Endothelial cell of umbilical vein (primary cell): ENCODE measurements around the gene CHGA. TPM values are rescaled to one million over a fixed set of nuclear protein-coding genes. Genes with fewer than 3 reads are reported as not detected.

Experiments
- BruUV-seq: library from RNA; stranded (reverse); fragments of 400-500 nt; replicated peaks from 2 replicates; lab custom pipeline; 2021; lab: Mats Ljungman, UMichigan
- CTCF ChIA-PET: fragments of 300-600, 350-600 bp; sonication (Branson Sonifier 250); formaldehyde crosslinking; loops from one replicate; lab custom pipeline; 2021; ENCODE audit warnings: antibody characterized with exemption, inconsistent platforms; lab: Charles Lee
- POLR2A ChIA-PET: fragments of 300-600, 350-600 bp; sonication (Branson Sonifier 250); formaldehyde crosslinking; loops from one replicate; lab custom pipeline; 2021; ENCODE audit warnings: antibody characterized with exemption, inconsistent platforms; lab: Charles Lee
- DNase-seq: peaks from one replicate; pipeline ENCODE4 v3.0.0-alpha.2; 2011; ENCODE audit warnings: low read depth, low spot score
- FAIRE-seq: peaks from 2 replicates; lab custom pipeline; 2011; peaks lifted over from hg19 to GRCh38; lab: Jason Lieb, UNC
- H2AFZ ChIP-seq: 2 replicates; pipeline ENCODE4 v1.6.0; 2012; ENCODE audit warnings: low read depth, low read length, control low read depth, inconsistent platforms
- H3K27ac ChIP-seq: 2 replicates; pipeline ENCODE4 v1.5.1; 2011; ENCODE audit warnings: low read depth, mild to moderate bottlenecking, control low read depth, low read length, moderate library complexity; ENCODE audit not compliant: insufficient read depth
- H3K27me3 ChIP-seq, 2 experiments: 2 replicates each; pipeline versions ENCODE4 v1.6.0 to v1.6.1; 2011; ENCODE audit warnings: low read length in 2 of 2, mixed read lengths in 1 of 2; ENCODE audit not compliant: control insufficient read depth in 2 of 2, insufficient read depth in 2 of 2
- H3K36me3 ChIP-seq, 2 experiments: 2 replicates in 1 of 2; 3 replicates in 1 of 2; pipeline ENCODE4 v1.5.1; 2011; ENCODE audit warnings: low read length in 2 of 2, mild to moderate bottlenecking in 1 of 2, moderate library complexity in 1 of 2; ENCODE audit not compliant: control insufficient read depth in 2 of 2, insufficient read depth in 2 of 2; ENCODE audit errors: extremely low read depth in 1 of 2
- H3K4me1 ChIP-seq: 3 replicates; pipeline ENCODE4 v1.5.1; 2011; ENCODE audit warnings: mild to moderate bottlenecking, low read length; ENCODE audit not compliant: control insufficient read depth, insufficient read depth; ENCODE audit errors: extremely low read depth
- H3K4me2 ChIP-seq: 2 replicates; pipeline ENCODE4 v1.6.1; 2011; ENCODE audit warnings: low read length, control low read depth, mixed read lengths; ENCODE audit not compliant: insufficient read depth
- H3K4me3 ChIP-seq, 3 experiments: fragments of 200-600 bp in 1 of 3; sonication (generic), shearing (Covaris generic) in 1 of 3; replicated peaks in 1 of 3; 2 replicates each; pipeline ENCODE4 v1.5.1; 2011 to 2016; ENCODE audit warnings: control low read depth in 3 of 3, low read length in 3 of 3, mild to moderate bottlenecking in 2 of 3, inconsistent platforms in 1 of 3, low read depth in 1 of 3, moderate library complexity in 1 of 3; ENCODE audit not compliant: insufficient read depth in 1 of 3
- H3K79me2 ChIP-seq: 2 replicates; pipeline ENCODE4 v1.6.0; 2012; ENCODE audit warnings: low read length, inconsistent platforms; ENCODE audit not compliant: control insufficient read depth, insufficient read depth
- H3K9ac ChIP-seq: replicated peaks from 2 replicates; pipeline ENCODE3; 2011; ENCODE audit warnings: low read length, control low read depth; ENCODE audit not compliant: insufficient read depth; ENCODE audit errors: extremely low read depth
- H3K9me1 ChIP-seq: replicated peaks from 3 replicates; pipeline ENCODE4 v1.6.0; 2011; ENCODE audit warnings: mild to moderate bottlenecking, low read length; ENCODE audit not compliant: control insufficient read depth, insufficient read depth; ENCODE audit errors: extremely low read depth
- H3K9me3 ChIP-seq: replicated peaks from 2 replicates; pipeline ENCODE4 v1.5.1; 2012; ENCODE audit warnings: low read length, inconsistent platforms; ENCODE audit not compliant: control insufficient read depth, insufficient read depth
- H4K20me1 ChIP-seq: replicated peaks from 2 replicates; pipeline ENCODE3; 2011; ENCODE audit warnings: mild to moderate bottlenecking, low read length; ENCODE audit not compliant: control insufficient read depth, insufficient read depth; ENCODE audit errors: extremely low read depth
- EZH2 ChIP-seq: IDR thresholded peaks from 2 replicates; pipeline ENCODE4 v1.6.1; 2012; ENCODE audit warnings: borderline replicate concordance, low read depth, mild to moderate bottlenecking, moderate library complexity, low read length, inconsistent platforms; ENCODE audit not compliant: severe bottlenecking
- FOS ChIP-seq: IDR thresholded peaks from 2 replicates; pipeline ENCODE4 v1.6.1; 2011; ENCODE audit warnings: mild to moderate bottlenecking, low read length, moderate library complexity, borderline replicate concordance; ENCODE audit not compliant: insufficient read depth
- GATA2 ChIP-seq: IDR thresholded peaks from 2 replicates; pipeline ENCODE4 v1.7.0; 2011; ENCODE audit warnings: low read depth, mild to moderate bottlenecking, moderate library complexity, mixed read lengths, low read length; ENCODE audit not compliant: insufficient read length, insufficient read depth
- JUN ChIP-seq: IDR thresholded peaks from 2 replicates; pipeline ENCODE4 v1.6.1; 2011; ENCODE audit warnings: borderline replicate concordance, low read depth; ENCODE audit not compliant: insufficient read length, insufficient read depth
- MAX ChIP-seq: IDR thresholded peaks from 2 replicates; pipeline ENCODE4 v1.6.1; 2011; ENCODE audit not compliant: insufficient read depth, insufficient read length
- MYC ChIP-seq: IDR thresholded peaks from one replicate; pipeline ENCODE4 v1.6.1; 2011; ENCODE audit warnings: mild to moderate bottlenecking, low read depth, low read length
- POLR2A ChIP-seq: IDR thresholded peaks from 2 replicates; pipeline ENCODE4 v1.6.1; 2012; ENCODE audit warnings: low read depth, mild to moderate bottlenecking, control low read depth, low read length
- dilution Hi-C: fragments of 300-500 bp; cut with MboI; formaldehyde crosslinking; loops from one replicate; pipeline ENCODE4 v1.15.0; 2019; ENCODE audit warnings: low sequenced_read_pairs; ENCODE audit not compliant: extremely low pct_ligation_motif_present
- intact Hi-C: fragments of 100-400 bp; cut with micrococcal nuclease; formaldehyde crosslinking; loops from one replicate; pipeline ENCODE4 v1.10.0; 2022
- polyA plus RNA-seq, 4 experiments: library from polyadenylated mRNA; depleted of rRNA in 3 of 4; stranded (reverse) in 3 of 4; unstranded in 1 of 4; fragments of >200 nt; gene quantifications; 2 replicates each; pipeline versions ENCODE4 v1.2.1 to v1.2.3, GENCODE V29; 2011 to 2012; ENCODE audit warnings: missing spikeins in 1 of 4
- total RNA-seq: library from RNA; stranded (reverse); gene quantifications from 2 replicates; pipeline ENCODE4 v1.2.3, GENCODE V29; 2021

The CHGA gene
- total and polyA plus RNA-seq, 2 donors (not counting 3 experiments of a cell fraction or from before 2014, with no cell fraction given) = not detected

GRCh38 chr14:92964124-92965109 is 41.5 kb downstream of the CHGA start:
- Histone ChIP-seq H3K27me3 (no peaks in the 10 kb centered on the region), H3K4me1 (peaks cover 8% of the 10 kb centered on the region), H3K36me3 (no peaks in the 10 kb centered on the region), H3K4me3 (no peak overlapping the region), H3K79me2 (no peaks in the 10 kb centered on the region), H3K27ac (no peak overlapping the region), H3K9ac (no peak overlapping the region), H2AFZ (no peak overlapping the region), H3K4me2 (no peak overlapping the region), H3K9me1 (no peaks in the 10 kb centered on the region), H3K9me3 (no peaks in the 10 kb centered on the region), H4K20me1 (no peaks in the 10 kb centered on the region)
- ChIA-PET POLR2A (no interaction called here), CTCF (interaction anchor here (1.2 to 1.7 kb wide), 2 partner anchors 11 to 149 kb away, joined by 4 to 7 read pairs; no protein-coding TSS in a partner anchor)
- no peak for DNase-seq
- no peak for FAIRE-seq
- dilution Hi-C loops (loop anchor here (25.0 kb wide), 1 partner anchor 173 kb away; no protein-coding TSS in a partner anchor), intact Hi-C loops (no loop called here)
- no TSS peak for BruUV-seq
- TF ChIP-seq MYC (no peak), JUN (no peak), POLR2A (no peak), EZH2 (no peak), MAX (no peak), GATA2 (no peak), FOS (no peak)
